Measurements from ENCODE around the gene TMC5. TPM values are rescaled to one million over a fixed set of nuclear protein-coding genes. Genes with fewer than 3 reads are reported as not detected.

The TMC5 gene
- total and polyA plus RNA-seq, 2 of the 13 experiments (the other 11 are each of a cell fraction or from before 2014, with no cell fraction given), result 0.09 to 0.41 TPM

DNA sequence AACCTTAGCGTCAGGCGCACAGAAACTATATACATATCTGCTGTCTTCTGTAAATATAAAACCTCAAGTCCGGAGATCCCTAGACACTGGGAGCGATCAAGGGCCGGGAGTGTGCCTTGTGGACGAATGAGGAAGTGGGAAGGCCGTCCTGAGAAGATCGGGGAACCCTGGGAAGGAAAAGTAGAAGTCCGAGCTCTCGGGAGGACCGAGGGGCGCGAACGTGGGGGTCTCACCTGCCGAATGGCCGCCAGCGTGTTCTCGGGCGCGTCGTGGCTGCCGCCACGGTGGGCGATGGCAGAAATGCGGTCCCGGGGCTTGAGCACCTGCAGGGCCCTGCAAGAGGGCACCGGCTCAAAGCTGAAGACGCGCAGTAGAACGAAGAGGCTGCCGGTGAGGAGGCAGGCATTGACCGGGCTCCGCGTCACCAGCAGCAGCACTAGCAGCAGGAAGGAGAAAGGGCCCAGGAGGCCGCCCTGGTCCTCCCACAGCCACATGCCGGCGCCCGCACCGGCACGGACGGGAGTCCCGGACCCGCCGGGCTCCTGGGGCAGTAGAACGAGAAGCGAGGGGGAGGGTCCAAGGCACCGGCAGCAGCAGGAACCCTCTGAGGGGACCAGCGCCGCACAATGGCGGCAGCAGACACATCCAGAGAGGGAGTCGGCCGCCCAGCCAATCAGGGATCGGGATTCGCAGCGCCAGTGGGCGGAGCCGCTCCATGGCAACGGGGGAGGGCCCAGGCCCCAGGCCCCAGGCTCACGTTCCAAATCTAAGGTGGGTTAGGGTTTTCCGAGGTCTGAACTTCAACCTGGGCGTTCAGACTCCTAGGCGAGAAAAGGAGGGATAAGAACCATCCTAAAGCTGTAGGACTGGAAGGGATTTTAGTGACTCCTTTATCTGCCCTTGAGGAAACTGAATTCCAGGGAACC, 104.1 kb downstream of the TMC5 start, which contains the start of gene GDE1 (continued):
- TF ChIP-seq, protein P1, sequence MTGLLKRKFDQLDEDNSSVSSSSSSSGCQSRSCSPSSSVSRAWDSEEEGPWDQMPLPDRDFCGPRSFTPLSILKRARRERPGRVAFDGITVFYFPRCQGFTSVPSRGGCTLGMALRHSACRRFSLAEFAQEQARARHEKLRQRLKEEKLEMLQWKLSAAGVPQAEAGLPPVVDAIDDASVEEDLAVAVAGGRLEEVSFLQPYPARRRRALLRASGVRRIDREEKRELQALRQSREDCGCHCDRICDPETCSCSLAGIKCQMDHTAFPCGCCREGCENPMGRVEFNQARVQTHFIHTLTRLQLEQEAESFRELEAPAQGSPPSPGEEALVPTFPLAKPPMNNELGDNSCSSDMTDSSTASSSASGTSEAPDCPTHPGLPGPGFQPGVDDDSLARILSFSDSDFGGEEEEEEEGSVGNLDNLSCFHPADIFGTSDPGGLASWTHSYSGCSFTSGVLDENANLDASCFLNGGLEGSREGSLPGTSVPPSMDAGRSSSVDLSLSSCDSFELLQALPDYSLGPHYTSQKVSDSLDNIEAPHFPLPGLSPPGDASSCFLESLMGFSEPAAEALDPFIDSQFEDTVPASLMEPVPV (CRISPR knock-in tag; IDR thresholded peaks at IDR 0.05), result peak; percentile 85
- TF ChIP-seq, protein P2, sequence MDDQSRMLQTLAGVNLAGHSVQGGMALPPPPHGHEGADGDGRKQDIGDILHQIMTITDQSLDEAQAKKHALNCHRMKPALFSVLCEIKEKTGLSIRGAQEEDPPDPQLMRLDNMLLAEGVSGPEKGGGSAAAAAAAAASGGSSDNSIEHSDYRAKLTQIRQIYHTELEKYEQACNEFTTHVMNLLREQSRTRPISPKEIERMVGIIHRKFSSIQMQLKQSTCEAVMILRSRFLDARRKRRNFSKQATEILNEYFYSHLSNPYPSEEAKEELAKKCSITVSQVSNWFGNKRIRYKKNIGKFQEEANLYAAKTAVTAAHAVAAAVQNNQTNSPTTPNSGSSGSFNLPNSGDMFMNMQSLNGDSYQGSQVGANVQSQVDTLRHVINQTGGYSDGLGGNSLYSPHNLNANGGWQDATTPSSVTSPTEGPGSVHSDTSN (CRISPR knock-in tag; IDR thresholded peaks at IDR 0.05; ENCODE audit: borderline replicate concordance), result 0 out of 2 replicates have a peak, but pooled peaks have one; percentile 55
- TF ChIP-seq ZNF781 (CRISPR knock-in tag; IDR thresholded peaks at IDR 0.05; ENCODE audit: borderline replicate concordance, not compliant biosample characterization), result peak; percentile 77
- TF ChIP-seq, protein P3, sequence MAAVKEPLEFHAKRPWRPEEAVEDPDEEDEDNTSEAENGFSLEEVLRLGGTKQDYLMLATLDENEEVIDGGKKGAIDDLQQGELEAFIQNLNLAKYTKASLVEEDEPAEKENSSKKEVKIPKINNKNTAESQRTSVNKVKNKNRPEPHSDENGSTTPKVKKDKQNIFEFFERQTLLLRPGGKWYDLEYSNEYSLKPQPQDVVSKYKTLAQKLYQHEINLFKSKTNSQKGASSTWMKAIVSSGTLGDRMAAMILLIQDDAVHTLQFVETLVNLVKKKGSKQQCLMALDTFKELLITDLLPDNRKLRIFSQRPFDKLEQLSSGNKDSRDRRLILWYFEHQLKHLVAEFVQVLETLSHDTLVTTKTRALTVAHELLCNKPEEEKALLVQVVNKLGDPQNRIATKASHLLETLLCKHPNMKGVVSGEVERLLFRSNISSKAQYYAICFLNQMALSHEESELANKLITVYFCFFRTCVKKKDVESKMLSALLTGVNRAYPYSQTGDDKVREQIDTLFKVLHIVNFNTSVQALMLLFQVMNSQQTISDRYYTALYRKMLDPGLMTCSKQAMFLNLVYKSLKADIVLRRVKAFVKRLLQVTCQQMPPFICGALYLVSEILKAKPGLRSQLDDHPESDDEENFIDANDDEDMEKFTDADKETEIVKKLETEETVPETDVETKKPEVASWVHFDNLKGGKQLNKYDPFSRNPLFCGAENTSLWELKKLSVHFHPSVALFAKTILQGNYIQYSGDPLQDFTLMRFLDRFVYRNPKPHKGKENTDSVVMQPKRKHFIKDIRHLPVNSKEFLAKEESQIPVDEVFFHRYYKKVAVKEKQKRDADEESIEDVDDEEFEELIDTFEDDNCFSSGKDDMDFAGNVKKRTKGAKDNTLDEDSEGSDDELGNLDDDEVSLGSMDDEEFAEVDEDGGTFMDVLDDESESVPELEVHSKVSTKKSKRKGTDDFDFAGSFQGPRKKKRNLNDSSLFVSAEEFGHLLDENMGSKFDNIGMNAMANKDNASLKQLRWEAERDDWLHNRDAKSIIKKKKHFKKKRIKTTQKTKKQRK (IDR thresholded peaks at IDR 0.05; ENCODE audit: low read length), result no peak
- 0 out of 2 replicates have a peak, but pooled peaks have one; percentile 11 for TF ChIP-seq ZNF34 (CRISPR knock-in tag; IDR thresholded peaks at IDR 0.05; ENCODE audit: borderline replicate concordance)
- TF ChIP-seq HES4 (CRISPR knock-in tag; IDR thresholded peaks at IDR 0.05; ENCODE audit: borderline replicate concordance), result 0 out of 2 replicates have a peak, but pooled peaks have one; percentile 48
- peak; percentile 94 for TF ChIP-seq ZNF891 (CRISPR knock-in tag; IDR thresholded peaks at IDR 0.05)
- TF ChIP-seq EED (CRISPR knock-in tag; IDR thresholded peaks at IDR 0.05), result peak; percentile 63
- TF ChIP-seq ARID2 (CRISPR knock-in tag; IDR thresholded peaks at IDR 0.05; ENCODE audit: borderline replicate concordance), result peak; percentile 92
- TF ChIP-seq ELF4 (CRISPR knock-in tag; IDR thresholded peaks at IDR 0.05; ENCODE audit: borderline replicate concordance), result 0 out of 2 replicates have a peak, but pooled peaks have one; percentile 64
- TF ChIP-seq DMTF1 (CRISPR knock-in tag; IDR thresholded peaks at IDR 0.05), result no peak; the same call in 1 of the 2 replicates
- TF ChIP-seq, protein P4, sequence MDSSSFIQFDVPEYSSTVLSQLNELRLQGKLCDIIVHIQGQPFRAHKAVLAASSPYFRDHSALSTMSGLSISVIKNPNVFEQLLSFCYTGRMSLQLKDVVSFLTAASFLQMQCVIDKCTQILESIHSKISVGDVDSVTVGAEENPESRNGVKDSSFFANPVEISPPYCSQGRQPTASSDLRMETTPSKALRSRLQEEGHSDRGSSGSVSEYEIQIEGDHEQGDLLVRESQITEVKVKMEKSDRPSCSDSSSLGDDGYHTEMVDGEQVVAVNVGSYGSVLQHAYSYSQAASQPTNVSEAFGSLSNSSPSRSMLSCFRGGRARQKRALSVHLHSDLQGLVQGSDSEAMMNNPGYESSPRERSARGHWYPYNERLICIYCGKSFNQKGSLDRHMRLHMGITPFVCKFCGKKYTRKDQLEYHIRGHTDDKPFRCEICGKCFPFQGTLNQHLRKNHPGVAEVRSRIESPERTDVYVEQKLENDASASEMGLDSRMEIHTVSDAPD (CRISPR knock-in tag; IDR thresholded peaks at IDR 0.05), result peak; percentile 80; the same call in 1 of the 2 replicates
- 0 out of 2 replicates have a peak, but pooled peaks have one; percentile 69 for TF ChIP-seq SMYD3 (CRISPR knock-in tag; IDR thresholded peaks at IDR 0.05)
- TF ChIP-seq, protein P5, sequence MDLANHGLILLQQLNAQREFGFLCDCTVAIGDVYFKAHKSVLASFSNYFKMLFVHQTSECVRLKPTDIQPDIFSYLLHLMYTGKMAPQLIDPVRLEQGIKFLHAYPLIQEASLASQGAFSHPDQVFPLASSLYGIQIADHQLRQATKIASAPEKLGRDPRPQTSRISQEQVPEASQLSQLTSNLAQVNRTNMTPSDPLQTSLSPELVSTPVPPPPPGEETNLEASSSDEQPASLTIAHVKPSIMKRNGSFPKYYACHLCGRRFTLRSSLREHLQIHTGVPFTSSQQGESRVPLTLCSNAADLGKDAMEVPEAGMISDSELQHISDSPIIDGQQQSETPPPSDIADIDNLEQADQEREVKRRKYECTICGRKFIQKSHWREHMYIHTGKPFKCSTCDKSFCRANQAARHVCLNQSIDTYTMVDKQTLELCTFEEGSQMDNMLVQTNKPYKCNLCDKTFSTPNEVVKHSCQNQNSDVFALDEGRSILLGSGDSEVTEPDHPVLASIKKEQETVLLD (CRISPR knock-in tag; IDR thresholded peaks at IDR 0.05; ENCODE audit: low read depth), result no peak
